DND-41 (cell line): Measurements from ENCODE around the gene MACROD1.

Experiments
- CTCF ChIP-seq: IDR thresholded peaks from 2 replicates; pipeline ENCODE4 v1.5.1; 2012; ENCODE audit warnings: borderline replicate concordance, low read length, moderate library complexity, mild to moderate bottlenecking; ENCODE audit not compliant: poor library complexity, severe bottlenecking; ENCODE audit errors: extremely low read depth
- EZH2 ChIP-seq: IDR thresholded peaks from 3 replicates; pipeline ENCODE4 v1.6.1; 2012; ENCODE audit warnings: borderline replicate concordance, low read depth, mild to moderate bottlenecking, moderate library complexity, low read length, inconsistent platforms; ENCODE audit not compliant: severe bottlenecking

GRCh38 chr11:64040684-64041322, 125.1 kb downstream of the MACROD1 start:
- TF ChIP-seq CTCF (peak; percentile 15), EZH2 (no peak)
